ENCODE measurements around the gene DDX5.
"Not testable (repeated sequence)": the region's sequence is repeated elsewhere in the genome, so short reads cannot be mapped to it uniquely, and the experiment has no call there.

Gene DDX5

DNA sequence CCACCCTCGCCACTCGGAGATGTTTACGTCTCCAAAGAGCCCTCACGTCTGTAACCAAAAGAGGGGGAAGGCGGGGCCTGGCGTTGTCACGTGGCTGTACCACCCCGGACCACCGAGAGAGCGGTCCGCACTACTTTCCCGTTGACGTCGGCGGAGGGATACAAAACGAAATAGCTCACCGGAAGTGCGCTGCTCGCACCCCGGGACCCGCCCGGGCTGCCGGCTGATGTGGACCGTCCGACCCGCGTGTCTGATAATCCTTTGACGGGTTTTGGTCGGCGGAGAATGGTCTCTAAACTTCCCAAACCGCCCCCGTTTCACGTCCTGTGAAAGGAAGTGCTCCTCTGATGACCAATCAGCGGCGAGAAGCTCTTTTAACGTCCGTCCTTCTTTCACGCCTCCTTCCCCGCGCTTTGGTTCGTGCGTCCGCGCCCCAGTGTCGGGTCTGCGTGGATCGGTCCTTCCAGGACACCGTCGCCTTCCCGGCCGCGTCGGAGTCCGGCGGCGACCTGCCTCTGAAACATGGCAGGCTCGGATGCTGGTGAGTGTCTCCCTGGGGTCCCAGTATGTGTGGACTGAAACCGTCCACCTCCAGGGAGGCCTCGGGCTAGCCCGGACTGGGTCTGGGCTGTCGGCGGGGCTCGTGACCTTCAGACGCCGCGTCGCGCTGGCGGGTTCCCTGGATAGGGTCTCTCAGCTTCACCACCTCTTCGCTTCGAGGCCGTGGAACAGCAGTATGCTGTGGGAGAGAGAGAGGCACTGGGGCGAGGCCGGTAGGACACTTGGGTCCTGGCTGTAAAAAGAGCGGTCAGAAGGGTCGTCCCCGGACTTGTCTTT is 705 bp upstream of the DDX5 start, which contains the start of gene CEP95:
Gene CEP95, plus strand, starts transcription at position 402 of the 837 bp plus-strand sequence. Its CDS starts 121 bp downstream, at position 523.
- DNase-seq = peak; percentile 96

DNA sequence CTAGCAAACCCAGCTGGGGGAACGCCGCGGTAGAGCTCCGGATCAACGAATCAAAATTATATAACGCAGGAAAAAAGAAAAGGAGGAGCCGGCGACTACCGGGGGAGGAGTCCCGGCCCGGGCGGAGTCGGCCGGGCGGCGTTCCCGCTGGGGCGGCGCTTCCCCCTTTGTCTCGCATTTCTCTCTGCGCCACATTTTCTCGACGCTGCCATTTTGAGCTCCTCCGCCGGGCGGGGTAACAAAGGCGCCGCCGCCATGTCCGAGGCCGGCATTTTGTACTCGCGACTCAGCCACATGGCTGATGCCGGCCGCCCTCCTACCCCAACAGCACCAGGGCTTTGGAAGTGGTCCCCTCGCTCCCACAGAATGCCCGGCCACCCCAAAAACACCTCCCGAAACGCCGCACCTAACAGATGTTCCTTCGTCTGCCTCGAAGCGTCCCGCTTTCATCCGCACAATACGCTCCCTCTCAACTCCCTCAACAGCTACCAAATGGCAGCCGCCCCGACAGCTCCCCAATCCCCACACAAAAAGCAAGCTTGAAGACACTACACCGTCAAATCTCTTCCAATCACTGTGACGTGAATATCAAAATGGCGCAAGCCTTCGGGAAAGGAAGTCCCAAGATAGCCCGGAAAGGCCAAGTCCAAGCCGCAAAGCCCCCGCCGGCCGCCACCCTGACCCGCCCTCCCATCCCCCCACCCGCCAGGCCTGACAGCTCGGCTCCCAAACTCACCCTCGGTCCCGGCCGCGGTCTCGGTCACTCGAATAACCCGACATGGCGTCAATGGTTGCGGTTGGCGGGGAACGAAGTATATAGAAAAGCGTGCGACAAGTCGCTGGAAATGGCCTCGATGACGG is 519 bp downstream of the DDX5 start:
- peak; percentile 64 for DNase-seq

DNA sequence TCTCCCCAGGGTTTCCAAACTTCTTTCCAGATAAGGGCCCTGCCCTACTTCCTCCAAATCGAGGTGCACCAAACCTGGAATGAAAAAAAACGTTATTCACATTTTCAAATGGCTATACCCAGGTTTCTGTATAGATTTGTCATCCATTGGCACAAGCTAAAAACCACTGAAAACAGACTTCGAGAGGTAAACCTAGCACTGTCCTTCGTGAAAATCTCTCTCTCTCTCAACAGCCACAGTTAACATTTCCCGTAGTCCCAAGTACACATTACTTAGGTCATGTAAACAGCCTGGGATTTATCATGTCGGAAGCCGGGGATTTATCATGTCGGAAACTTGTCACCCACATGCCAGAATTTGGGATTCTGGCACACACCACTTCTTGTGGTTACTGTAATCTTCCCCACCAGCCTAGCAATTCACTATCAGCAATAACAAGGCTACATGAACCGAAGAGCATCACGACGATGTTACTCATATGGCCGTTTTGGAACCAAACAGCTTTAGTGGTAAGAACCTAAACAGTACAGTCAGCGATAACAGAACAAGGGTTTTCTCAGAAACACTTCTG is 1.2 kb downstream of the DDX5 start:
- no peak for DNase-seq

DNA sequence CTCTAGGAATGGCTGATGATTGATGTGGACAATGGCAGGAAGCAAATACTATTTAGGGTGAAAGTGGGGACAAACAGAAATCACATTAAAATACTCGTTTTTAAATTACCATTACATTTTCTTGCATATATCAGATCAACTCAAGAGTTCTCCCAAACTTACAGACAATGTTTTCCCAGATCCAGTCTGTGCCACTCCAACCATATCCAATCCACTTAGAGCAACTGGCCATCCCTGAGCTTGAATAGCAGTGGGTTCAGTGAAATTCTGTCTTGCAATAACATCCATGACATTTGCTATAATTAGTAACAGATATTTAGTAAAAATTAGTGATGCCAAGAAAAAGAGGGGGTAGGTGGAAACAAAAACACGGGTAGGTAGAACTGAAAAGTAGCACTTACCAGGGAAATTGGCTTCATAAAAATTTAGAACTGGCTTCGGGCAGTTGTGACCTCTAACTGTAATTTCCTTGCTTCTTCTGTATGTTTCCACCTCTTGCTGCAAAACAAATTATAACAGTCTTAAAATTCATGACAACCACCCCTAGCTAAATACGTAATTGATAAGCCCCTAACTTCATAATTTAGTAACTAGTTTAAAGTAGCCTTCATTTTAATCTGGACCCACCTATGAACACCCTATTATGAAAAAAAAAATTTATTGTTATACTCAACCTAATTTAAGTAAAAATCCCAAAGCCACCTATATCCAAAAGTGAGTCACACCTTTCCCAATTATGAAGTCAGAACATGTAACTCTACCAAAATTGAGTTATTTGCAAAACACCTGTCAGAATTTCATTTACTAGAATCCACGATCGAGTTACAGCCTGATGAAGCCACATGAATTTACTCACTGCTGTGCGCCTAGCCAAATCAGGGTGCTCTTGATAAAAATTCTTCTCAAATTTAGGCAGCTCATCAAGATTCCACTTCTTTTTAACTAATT is 2.0 kb downstream of the DDX5 start:
- no peak for DNase-seq

DNA sequence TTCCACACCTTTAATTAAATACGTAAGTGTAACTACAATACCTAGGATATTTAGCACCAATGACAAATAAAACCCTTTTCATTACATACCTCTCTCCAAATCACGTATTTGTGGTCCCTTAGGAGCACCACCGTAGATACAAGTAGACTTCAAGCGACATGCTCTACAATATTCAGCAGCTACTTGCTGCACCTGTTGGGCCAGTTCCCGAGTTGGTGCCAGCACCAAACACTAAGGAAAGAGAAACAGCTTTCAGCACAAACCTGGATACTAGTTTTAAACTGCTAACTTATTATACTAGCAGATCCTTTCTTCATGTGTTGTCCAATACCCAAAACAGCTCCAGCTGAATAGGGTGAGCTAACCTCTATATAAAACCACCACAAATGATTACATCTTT is 2.7 kb downstream of the DDX5 start:
- no peak for DNase-seq

DNA sequence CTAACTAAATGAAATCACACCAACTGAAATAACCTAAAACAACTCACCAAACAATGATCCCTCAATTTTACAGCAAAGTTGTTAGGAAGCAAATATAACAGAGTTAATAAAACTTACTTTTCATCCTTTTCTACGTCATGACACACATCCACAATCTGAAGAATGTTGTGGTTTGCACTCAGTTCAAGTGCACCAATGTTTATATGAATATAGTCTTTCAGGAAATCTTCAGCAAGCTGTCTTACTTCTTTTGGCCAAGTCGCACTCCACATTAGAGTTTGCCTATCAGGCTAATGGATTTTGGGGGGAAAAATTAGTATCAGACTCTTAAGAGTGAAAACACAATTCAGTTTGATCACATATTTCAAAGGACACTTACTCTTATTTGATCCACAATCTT is 3.3 kb downstream of the DDX5 start:
- no peak for DNase-seq

DNA sequence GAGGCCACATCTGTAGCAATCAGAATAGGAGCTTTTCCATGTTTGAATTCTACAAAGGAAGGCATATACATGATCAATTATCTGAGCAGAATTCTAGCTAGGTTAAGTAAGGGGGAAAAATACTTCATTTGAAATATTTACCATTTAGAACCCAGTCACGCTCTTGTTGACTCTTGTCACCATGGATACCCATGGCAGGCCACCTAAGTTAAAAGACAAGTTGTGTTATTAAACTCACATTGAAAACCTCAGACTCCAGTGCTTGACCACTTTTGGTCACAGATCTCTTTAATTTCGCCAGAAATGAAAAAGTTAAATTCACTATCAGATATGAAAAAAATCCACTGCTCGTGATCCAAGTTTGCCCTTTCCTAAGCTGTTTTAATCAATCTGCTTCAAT is 4.1 kb downstream of the DDX5 start:
- DNase-seq = no peak

DNA sequence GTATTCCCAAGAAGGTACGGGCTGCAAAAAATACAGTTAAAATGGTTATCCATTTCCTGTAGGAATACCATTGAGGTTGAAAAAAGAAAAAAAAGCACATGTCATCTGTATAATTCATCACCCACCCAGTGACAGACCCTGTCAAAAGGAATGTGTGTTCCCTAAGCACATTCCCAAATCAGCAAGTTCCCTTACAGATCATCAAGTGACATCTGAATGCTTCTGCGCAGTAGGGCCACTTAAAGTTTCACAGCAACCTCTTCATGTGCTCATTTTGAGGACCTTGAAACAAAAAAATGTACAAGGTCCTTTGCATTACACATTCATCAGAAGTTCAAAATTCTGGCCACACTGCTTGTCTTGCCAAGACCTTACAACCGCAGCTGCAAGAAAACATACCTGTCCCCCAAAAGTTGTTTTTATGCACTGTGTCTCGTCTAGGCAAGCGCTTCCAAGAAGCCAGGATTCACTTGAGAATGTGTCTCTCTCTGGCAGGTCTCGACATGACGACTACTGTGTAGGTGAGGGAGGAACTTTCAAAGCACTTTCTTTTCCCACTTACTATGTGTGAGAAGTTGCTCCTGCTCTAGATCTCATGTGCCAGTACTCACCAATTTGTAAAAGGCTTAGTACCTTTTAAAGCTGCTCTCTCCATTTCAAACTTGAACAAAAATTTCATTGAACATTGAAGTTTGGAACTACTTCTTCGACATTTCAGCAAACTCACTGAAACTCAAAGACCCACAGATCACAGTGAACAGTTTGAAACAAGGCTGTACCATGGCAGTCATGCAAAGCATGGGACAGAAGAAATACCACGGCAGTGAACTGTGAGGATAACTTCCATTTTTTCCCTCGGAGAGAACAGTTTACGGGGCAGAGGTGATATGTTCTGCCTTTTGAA is 5.0 kb downstream of the DDX5 start:
- no peak for DNase-seq

DNA sequence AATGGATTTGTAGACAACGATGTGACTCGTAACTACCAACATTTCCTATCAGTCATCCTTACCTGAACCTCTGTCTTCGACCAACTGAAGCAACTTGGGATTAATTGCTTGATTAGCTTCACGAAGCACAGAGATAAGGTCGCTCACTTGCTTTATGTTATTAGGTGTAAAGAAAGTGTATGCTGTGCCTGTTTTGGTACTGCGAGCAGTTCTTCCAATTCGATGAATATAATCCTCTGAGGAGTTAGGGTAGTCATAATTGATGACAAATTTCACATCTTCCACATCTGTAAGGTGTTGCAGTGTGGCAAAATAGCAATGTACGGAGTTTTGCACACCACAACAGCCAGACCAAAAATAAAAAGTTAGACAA is 5.6 kb downstream of the DDX5 start:
- DNase-seq = no peak

DNA sequence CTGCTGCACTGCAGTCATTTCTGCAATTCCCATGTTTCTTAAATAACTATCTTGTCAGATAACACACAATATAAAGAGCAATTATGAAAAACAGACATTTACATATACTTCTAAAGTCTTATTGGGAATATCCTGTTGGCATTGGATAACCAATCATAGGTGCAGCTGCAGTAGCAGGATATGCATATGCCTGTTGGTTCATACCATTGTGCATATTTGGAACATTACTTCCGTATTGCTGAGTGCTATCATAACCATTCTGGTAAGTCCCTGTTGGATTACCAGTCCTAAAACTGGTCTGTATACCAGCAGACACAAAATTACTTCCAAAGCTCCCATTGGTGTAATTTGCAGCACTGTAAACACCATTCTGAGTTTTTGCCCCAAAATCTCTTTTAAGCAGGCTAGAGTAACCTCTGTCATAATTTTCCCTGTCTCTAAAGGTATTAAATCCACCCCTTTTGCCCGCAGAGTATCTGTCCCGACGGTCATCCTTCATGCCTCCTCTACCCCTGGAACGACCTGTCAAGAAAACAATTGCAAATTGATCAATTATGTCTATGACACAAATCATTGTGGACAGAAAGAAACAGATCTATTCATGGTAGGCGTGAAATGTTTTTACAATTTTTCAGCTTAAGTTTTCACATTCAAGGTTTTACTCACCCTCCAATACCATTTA is 6.1 kb downstream of the DDX5 start:
- no peak for DNase-seq

DNA sequence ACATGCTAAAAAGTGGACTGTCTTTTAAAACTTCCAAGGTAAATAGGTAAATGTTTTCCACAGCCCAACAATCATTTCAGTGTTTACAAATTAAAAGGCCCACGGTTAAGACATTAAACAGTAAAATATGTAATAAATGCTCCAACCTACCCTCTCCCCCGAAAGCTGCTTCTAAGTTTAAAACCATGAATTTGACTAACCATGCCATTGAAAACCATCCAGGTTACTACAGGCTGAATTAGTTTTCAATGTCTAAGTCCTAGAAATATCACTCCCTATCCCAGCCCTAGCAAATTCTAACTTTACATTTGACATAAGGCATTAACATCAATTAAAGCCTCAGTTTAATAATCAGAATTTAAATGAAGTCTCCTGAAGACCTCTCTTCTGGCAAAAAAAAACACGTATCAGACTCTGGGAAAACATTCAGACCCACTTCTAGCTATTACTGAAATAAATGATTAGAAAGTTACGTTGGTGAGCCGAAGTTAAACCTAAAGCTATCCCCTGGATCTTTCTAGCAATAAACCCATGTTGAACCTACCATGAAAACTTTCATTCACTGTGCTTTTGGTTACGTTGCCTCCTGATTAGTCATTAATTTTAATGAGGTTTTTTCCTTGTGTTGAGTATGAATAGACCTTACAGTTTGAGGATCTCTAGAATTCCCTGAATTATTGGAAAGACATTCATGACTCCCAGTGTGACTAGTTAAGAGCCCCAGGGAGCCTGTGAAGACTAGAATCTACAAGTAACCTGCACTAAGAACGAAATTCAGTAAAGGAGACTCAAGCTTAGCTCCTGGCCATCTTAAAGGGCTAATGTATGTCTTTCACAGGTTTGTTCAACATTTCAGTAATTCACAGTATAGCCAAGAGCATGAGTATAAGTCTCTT is 7.5 kb downstream of the DDX5 start:
- DNase-seq = no peak

DNA sequence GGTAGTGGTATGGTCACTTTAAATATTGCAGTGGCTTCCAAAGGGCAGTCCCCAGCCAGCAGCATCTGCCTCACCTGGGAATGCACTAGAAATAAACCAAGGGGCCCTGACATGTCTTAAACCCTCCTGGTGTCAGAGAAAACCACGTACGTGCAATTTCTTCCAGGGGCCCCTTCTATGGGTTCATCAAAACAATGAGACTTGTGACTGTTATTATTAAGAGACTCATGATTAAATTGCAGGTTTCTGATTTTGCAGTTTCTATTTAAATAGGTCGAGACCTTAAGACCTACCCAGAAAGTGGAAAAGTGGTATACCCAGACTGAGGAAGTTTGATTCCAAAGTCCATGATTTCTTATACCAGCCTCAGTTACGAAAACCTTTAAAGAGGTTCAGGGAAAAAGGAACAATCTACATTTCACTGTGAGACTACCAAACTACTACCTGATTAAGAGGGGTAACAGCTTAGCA is 8.5 kb downstream of the DDX5 start:
- DNase-seq = no peak

DNA sequence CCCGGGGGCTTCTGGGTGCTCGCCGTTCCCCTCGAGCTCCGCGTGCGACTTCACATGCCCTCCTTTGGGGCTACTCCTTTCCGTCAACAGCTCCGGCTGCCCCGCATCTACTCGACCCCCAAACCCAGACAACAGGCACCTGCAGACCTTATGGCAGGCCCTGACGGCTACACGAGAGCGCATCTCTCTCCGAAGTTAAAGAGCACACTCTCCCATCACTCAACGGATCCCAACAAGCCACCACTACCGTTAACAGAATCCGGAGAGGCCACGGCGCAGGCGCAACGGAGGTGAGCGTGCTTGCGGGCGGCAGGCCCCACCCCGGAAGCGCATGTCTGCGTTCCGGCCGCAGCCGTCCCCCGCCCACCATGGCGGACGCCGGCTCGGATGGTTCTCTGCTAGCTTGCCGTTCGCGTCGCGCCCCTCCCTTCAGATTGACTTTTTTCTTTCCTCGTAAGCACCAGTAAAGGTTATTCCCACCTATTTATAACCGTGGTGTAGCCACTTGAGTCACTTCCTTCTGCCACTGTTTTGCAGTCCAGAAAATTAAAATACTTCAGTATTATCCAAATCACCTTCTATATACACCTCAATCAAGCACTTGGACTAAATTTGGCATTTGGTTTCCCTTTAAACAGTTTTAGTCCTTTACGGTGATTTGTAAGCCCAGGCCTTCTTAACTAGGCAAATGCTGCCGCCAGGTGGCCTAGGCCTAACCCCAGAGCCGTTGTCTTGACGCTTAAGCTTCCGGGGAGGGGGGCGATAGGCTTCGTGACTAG is 9.1 kb downstream of the DDX5 start, which contains the start of gene POLG2:
Gene POLG2, minus strand, starts transcription at position 269 of the 779 bp plus-strand sequence. Its CDS starts 86 bp downstream, at position 183.
- peak; percentile 83 for DNase-seq

DNA sequence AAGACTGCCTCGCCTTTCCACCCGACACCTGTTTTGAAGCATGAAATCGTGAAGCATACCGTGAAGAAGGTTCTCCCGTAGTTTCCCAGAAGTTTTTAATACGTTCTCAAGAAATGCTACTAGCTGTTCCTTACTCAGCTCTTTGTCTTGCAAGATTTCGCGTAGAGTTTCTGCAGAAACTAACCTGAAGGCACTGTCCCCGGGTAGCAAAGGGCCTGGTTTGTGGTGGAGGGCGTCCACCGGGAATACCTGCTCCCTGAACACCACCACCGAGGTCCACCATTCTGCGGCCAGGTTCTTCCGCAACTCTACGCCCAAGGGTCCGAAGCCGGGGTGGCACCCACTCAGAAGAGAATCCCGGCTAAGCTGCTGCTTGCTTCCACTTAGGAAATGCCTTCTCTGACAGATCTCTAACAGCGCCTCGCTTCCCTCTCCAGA is 9.7 kb downstream of the DDX5 start:
- DNase-seq = no peak

DNA sequence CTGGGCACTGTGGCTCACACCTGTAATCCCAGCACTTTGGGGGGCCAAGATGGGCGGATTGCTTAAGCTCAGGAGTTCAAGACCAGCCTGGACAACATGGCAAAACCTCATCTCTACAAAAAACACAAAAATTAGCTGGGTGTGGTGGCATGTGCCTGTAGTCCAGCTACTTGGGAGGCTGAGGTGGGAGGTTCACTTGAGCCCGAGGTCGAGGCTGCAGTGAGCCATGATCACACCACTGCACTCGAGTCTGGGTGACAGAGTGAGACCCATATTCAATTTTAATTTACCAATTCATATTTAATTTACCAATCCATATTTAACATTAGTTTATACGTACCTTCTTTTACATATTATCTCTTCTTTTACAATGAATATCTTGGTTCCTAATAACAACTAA is 10.8 kb downstream of the DDX5 start:
- not testable (repeated sequence) for DNase-seq

DNA sequence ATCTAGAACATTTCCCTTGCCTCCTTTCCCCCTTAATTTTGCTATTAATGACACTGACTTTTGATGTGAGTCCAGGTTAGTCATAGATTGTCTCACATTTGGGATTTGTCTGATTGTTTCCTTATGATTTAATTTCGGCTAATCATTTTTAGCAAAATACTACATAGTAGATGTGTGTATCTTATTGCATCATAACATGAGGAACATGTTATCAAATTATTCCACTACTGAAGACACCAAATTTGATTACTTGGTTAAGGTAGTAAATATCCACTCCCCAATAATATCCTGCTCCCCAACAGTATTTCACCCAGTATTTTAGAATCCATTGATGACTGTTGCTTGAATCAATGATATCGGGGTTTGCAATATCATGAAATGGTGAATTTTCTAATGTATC is 12.0 kb downstream of the DDX5 start:
- no peak for DNase-seq

DNA sequence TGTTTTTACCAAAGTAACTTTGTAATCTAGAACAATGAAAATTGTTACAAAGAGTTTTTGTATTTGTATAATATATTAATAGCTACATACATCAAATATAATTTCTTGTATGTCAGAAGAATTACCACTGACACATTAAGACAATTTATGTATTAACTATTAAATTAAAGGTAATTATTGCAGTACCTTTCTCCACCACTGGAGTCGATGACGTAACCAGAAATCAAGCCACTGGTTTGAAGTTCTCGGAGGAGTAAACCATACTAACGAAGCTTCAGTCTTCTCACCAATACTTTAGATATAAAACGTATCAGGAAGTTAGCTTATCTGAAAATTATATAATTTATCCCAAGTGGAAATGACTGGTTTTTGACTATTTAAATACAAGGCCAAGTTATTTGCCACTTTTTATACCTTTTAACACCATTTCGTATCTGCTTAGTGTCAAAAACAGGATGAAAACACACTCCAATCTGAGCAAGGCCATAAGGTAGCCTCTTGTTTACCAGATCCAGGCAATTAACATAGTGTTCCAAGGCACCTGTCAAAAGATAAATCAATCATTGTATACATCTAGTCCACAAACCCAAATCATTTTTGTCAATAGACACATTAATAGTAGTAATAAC is 13.5 kb downstream of the DDX5 start:
- DNase-seq = peak; percentile 28

DNA sequence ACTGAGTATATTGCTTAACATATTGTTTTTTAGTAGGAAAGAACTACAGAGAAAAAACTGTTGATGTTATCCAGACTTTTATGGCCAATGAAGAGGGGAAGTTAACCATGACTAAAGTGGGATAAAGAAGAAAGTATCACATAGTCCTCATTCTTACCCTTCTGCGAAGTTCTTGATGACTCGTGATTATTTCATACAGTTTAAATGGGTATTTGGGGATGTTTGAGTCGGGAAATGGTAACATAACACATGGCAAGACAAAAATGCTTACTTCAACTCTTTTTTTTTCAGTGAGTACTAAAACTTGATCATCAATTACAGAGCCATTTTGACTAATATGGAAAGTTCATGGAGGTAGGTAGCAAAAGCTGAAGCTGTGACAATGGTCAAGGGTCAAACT is 14.1 kb downstream of the DDX5 start:
- DNase-seq = no peak

All from NCI-H1694 (cell line).